CD4-positive, alpha-beta T cell treated with Interferon gamma for 1 hour (primary cell): ENCODE measurements around the gene EPHA2.
"Not testable (repeated sequence)": the region's sequence is repeated elsewhere in the genome, so short reads cannot be mapped to it uniquely, and the experiment has no call there.

ENCODE experiments used
- DNase-seq: peaks from one replicate; pipeline ENCODE4 v3.0.0-alpha.2; 2020

Gene EPHA2

DNA sequence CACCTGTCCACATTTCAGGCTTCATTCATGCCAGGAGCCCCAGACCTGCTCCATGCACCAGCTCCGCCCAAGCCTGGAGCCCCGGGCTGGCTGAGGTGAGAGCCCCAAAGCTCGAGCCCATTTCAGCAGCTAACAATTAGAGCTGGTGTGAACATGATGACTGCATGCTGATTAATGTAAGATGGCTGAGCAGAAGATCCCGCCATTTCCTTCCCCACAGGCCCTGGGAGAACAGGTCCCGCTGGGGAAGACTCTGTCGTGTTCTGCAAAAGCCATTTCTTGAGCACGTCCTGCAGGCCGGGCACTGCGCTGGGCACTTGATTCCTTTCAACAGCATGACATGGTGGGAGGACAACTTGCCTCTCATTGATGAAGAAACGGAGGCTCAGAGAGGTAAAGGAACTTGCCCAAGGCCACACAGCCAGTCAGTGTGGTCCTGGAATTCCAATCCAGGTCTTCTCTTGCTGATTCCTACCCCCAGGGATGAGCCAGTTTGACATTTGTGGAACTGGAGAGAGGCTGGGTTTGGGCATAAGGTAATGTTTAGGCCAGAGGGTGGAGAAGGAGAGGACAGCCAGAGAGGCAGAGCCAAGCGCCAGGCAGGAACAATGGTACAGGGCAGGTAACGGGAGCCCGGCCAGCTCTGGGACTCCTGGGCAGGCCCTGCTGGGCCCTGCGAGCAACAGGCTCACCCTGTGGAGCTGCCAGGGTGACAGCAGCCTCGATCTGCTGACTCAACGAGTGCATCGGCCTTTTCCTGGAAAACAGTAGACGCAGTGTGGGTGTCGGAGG is 28.1 kb upstream of the EPHA2 start:
- no peak for DNase-seq

DNA sequence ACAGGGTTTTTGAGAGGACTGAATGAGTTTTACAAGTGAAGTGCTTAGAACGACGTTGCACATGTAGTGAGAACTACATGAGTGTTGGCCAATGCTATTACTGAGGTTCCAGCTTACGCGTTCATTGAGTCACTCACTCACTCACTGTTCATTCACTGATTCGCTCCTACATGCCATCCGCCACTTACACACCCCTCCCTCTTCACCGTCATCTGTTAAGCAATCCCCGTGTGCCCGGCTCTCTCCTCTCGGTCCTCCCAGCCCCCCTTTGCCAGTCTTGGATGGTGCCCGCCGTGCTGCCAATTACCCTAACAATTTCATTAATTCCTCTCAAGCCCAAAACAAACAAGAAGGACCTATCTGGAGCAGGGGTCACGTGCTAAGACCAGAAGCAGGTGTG is 27.3 kb upstream of the EPHA2 start:
- no peak for DNase-seq

DNA sequence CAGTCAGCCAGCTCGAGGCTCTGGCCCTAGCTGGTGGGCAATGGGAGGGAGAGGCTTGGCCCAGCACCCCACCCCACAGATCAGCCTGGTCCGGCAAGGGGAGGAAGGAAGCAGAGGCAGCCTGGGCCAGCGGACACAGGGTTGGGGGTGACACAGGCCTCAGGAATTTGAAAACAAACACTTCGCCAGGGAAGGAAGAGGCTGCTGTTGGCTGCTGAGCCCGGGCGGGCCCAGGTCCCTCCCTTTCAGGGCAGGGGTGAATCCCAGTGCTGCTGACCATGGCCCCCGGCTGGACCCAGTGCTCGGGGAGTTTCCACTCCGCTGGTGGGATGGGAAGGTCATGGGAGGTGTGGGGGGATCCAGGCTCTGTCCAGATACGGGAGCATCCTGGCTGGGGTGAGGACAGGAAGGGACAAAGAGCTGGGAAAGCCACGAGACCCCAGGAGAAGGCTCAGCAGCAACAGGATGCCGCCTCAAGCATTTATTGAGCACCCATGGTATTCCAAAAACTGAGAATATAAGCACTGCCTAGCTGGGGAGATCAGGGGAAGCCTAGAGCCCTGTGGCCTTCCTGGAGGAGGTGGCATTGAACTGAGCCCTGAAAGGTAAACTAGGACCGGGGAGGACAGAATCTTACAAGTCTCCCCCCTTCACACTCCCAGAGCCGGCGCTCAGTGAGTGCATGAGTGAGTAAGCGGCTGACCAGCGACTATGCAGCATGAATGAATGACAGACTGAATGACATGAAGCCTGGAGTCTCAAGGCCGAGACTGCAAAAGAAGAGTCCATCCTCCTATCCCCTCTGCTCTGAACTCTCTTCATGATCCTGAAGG is 26.2 kb upstream of the EPHA2 start:
- DNase-seq = no peak

DNA sequence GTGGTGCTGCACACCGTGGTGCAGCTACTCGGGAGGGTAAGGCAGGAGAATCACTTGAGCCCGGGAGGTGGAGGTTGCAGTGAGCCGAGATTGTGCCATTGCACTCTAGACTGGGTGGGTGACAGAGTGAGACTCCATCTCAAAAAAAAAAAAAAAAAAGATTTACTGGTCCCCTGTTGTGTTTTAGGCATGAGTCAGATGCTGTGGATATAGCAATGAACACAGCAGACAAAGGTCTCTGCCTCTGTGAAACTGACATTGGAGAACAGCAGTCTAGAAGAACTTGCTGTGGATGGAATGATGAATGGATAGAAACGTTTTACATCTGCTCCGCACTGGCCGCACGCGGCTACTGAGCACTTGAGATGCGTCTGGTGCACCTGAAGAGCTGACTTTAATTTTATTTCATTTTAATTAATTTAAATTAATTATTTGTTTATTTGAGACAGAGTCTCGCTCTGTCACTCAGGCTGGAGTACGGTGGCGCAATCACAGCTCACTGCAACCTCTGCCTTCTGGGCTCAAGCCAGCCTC is 24.5 kb upstream of the EPHA2 start:
- no peak for DNase-seq

DNA sequence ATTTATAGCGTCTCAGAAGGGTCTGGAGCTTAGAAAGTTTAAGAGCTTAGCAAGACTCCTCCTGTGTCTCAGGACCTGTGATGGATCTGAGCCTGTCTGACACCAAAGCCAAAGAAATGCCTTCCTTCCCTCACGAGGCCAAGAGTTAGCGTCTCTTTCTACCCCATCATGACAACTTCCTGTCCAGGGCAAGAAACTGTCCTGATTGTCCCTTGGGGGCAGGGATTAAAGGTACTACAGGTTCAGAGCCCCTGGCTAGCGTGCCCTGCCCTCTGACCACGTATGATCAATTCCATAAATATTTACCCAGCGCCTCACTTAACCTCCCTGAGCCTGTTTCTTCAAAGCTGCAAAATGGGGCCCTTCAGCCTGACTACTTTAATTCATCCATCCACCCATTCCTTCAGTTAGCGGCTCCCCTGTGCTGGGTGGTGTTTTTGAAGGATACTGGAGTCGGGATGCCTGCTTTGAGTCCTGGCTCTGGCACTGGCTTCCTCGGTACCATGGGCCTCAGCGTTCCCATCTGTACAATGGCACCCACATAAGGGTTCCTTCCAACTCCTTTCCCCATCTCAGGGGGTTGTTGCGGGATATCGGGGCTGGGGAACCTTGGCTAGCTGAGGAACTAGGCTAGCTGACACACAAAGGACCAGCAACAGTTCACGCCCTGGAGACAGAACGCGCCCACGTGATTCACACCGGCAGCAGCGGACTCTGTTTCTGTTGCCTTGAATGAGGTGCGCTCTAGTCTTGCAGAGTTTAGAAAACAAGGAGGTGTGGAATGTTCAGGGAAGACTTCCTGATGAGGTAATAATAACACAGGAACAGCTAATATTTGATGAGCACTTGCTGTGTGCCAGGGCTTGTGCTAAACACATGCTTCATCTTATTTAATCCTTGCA is 23.0 kb upstream of the EPHA2 start:
- DNase-seq = no peak

DNA sequence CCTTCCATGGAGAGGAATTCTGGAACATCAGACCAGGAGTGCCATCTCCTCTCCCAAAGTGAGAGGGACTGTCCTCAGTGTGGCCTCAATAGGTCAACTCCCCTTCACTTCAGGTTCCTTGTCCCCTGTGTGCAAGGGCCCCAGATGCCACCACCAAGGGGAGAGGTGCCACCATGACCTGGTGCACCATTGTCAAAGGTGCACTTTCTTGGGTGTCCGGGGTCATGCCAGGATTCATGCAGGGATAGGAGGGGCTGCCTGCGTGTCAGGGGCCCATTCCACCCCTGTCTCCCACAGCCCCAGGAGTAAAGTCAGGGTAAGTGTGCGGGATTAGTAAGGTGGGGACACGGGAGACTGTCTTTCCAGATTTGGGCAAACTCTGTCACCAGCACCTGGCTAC is 21.4 kb upstream of the EPHA2 start:
- DNase-seq = no peak

DNA sequence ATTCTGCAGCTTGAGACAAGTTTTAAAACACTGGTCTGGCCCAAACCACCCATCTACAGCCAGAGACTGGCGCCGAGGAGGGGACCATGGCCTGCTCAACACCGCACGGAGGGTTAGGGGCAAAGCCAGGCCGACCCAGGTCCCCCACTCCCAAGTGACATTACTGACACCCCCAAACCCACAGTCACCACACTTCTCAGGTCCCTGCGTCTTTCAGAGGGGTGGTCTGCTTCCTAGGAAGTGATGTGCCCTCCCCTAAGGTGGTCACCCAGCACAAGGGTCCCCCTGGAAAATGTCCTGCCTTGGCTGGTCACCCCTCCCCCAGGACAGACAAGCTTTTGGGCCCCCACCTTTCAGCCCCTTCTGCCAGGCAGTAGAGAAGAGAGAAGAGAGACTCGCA is 20.8 kb upstream of the EPHA2 start:
- no peak for DNase-seq

DNA sequence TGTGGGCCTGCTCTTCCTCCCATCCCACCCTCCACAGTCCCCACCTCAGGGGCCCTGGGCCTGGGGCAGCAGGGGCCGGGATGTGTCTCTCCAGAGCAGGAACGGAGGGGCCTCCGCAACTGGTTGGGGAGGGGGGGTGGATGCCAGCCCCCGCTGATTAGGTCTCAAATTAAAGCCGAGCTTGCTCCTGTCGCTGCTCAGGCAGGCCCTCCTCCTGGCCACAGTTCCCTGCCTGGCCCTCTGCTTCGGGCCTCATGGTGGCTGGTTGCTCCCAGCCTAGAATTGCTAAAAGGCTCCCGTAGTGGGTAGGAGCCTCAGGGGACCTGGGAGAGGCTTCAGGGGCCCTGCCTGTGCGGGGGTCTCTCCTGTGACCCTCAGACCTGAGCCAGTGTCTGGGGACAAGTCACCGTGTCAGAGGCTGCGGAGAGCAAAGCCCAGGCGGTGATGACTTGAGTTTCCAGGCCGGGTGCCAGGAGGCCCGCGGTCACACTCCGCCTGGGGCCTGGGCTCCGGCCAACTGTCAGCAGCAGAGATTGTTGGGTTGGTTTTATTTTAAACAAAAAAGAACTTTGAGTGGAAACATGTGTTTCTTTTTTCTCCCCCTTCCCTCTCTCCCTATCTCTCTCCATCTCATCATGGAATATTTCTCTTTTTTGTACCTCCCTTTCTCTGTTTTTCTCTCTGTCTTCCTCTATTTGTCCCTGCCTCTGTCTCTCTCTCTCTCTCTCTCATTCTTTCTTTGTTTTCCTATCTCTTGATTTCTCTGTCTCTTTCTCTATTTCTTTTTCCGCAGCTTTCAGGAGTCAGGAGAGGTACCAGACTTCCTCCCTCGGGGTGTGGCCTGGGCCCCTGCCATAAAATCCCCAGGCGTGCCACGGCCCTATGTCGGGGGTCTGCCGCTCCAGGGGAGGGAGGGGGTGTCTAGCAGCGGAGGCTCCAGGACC is 20.0 kb upstream of the EPHA2 start:
- no peak for DNase-seq

DNA sequence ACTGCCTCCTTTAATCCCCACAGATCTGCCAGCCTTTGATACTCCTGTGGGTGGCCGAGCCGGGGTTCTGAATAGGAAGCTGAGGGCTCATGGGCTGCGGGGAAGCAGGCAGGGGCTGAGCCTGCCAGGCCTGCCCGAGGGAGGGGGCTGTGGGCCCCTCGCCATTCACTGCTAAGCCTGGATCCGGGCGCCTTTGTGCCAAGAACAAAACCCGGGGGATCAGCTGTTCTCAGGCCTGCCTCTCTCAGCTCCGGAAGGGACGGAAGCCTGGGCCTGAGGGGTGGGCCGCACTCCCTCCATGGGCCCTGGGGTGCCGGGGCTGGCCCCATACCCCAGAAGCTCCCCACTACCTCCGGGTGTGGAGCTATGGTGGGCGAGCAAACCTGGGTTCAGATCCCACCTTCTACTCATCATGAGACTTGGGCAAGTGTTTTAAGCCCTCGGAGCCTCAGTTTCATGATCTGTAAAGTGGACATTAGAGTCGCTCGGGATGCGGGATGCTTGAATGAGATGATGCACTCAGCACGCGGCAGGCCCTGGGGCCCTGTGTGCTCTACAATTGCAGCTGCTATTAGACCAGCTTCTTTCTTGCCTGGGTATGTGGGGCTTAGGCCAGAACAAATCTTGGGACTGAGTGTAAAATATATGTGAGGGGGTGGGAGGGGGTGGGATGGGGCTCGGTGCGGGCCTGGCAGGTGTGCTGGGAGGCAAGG is 19.2 kb upstream of the EPHA2 start:
- DNase-seq = no peak

DNA sequence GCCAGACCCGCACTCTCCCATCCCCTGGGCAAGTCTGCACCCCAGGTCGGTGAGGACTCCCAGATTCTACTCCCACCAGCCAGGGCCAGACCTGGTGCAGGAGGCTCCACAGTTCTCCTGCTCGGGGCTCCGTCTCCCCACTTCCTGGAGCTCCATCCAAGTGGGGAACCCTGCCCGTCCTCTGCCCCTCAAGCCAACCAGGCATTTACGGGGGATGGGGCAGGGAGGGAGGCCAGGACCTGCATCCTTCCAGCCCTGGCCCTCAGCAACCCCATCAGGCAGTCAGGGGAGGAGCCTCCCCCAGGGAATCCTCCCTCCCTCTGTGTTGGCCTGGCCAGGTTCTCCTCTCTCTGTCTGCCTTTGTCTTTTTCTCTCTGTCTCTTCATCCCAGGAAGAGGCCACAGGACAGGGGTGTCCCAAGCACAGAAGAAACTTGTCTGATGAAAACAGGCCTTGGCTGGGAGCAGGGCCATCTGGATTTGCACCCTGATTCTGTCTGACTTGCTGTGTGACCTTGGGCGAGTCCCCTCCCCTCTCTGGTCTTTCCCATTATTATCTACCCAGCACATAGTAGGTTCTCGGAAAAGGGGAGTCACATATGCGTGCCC is 18.5 kb upstream of the EPHA2 start:
- no peak for DNase-seq

DNA sequence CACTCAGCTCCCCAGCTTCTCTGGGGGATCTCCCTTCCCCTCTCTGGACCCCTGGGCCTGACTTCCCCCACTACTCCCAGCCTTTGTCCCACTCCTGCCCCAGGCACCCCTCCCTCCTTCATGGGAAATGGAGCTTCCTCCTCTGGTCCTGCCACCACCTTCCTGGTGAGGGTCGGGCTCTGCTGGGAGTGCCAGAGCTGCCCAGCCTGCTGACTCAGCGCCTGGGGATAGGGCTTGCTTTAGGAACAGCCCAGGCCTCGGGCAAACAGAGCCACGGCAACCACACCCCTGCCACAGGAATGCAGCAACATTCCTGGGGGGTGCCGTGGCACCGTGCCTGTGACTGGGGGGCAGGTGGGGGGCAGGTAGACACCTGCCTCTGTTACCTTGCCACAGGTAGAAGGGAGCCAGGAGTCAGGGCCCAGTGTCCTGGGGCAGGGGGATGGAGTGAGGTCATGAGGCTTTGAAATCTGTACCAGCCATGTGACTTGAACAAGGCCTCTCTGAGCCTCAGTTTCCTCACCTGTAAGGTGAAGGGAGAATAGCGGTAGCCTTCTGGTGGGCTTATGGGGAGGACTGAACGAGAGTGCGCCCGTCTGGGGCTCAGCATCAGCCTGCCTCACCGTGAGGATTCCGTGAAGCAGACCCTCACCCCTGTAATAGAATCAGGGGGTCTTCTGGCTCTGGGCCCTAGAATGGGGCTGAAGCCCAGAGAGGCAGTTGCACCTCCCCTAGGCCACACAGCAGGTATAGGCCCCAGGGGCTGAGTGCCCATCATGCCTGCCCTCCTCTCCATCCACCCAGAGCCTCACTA is 17.8 kb upstream of the EPHA2 start:
- DNase-seq = no peak

DNA sequence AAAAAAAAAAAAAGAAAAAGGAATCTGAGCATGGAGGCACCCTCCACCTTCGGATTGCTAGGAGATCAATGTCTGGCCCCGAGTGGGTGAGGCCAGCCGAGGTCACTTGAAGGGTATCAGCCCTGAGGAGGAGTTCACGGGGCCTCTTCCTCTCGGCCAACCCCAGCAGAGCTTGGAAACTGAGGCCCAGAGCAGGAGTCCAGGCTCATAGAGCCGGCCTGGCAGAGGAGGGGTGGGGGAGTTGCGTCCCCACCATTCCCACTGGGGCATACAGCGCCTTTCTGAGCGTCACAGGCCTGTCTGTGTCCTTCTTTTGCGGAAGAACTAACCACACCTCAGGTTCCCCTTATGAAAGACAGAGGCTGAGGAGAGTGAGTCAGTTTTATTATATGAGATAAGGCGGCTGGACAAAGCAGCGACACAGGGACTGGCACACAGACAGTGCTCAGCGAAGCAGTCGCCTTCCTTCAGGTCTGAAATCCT is 17.1 kb upstream of the EPHA2 start:
- peak; percentile 33 for DNase-seq

DNA sequence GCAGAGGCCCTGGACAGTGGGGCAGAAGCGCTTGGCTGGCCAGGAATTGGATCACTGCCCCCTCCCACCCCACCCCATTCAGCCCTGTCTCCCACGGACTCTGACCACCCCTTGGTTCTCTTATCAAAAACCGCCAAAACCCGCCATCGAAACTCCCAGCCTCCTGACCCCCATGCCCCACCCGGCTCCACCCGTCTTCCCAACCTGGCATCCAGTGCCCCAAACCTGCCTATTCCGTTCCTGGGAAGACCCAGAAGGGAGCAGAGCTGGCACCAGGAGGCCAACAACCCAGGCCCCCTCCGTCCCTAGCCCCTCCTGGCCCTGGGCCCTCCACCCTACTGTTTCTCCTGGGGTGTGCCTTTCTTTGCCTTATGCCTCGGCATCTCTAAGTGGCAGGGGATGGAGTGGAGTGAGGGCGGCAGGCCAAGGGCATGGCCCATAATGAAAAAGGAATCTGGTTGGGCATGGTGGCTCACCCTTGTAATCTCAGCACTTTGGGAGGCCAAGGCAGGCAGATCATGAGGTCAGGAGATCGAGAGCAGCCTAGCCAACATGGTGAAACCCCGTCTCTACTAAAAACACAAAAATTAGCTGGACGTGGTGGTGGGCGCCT is 16.5 kb upstream of the EPHA2 start:
- DNase-seq = no peak

DNA sequence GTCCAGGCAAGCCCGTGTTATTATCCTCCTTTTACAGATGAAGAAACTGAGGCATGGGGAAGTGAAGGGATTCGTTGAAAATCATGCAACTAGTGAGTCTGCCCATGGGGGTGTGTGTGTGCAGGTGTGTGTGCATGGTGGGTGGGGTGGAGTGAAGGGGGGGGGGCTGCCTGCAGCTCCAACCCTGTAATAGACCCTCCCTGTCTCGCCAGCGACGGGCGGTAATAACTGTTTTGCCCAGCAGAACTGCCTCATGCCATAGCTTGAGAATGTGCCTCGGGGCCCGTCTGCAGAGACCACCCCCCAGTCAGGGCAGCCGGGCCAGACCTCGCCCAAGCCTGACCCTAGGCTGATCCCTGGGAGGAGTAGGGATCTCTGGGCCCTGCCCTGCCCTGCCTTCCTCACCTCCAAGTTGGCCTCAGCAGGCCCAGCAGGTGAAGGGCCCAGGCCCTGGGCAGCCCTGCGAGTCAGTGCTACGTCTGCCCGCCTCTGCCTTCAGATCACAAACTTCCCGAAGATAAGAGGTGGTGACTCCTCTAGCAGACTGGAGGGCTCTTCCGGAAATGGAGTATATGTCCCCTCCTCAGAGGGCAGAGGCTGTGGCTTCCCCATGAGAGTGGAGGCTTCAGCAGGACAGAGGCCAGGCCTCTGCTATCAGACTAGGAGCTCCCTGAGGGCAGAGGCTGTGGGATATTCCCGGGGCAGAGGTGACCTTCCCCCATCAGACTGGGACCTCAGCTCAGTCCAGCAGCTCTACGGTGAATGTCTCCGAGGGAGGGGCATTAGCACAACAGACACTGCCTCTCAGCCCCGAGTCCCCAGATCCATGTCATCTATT is 15.7 kb upstream of the EPHA2 start:
- no peak for DNase-seq

DNA sequence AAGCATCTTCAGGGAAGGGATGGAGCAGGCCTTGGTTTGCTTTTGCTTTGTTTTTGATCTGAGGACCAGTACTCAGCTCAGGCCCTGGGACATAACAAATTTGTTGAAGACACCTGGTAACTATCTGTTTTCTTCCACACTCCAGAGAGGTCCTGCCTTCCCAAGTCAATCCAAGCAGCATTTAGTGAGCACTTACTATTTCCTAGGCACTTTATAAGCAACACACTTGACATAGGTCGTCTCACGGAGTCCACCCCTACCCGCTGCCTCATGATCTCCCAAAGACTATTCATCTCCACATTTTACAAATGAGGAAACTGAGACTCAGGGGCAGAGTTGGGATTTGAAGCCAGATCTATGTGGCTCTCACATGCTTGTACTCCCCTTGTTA is 14.4 kb upstream of the EPHA2 start:
- DNase-seq = no peak

DNA sequence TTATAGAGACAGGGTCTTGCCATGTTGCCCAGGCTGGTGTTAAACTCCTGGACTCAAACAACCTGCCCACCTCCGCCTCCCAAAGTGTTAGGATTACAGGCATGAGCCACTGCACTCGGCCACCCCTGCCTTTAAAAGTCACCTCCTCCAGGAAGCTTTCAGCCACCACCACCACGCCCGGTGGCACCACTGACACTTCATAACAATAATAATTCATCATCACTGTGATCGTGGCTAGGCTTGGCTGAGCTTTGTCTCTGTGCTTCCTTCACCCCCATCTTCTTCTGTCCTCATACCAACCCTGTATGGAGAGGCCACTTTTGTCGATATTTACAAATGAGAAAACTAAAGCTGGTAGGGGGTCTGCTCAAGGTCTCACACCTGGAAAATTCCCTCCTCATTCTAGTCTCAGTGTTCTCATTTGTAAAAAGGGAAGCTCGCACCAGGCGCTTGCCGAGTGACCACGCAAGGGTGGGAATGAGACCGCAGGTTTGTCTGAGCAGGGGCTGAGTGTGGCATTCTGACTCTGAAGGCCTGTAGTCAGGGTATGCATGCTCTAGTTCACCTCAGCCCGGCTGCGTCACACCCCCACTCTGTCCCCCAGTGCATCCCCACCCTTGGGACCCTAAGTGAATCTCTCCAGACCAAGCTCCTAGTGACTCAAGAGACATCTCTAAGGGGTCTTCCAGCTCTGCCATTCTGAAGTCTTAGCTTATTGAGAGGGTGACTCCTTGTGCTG is 12.9 kb upstream of the EPHA2 start:
- no peak for DNase-seq

DNA sequence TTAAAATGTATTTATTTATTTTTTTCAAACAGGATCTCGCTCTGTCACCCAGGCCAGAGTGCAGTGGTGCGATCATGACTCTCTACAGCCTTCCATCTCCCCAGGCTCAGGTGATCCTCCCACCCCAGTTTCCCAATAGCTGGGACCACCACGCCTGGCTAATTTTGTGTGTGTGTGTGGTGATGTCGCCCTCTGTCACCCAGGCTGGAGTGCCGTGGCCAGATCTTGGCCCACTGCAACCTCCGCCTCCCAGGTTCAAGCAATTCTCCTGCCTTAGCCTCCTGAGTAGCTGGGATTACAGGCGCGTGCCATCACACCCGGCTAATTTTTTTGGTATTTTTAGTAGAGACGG is 12.3 kb upstream of the EPHA2 start:
- DNase-seq = not testable (repeated sequence)
